Spleen (tissue), 13 donors: ENCODE results near the gene PLK3. TPM values are rescaled to one million over a fixed set of nuclear protein-coding genes. Genes with fewer than 3 reads are reported as not detected.
"Not testable (repeated sequence)": the region's sequence is repeated elsewhere in the genome, so short reads cannot be mapped to it uniquely, and the experiment has no call there.

ENCODE experiments used
- DNase-seq: peaks from one replicate; pipeline ENCODE4 v3.0.0-alpha.2; 2020
- H3K27ac ChIP-seq, 8 donors: fragments of 200-600 bp; sonication (generic) in 7 of 8; 1 replicate in 4 of 8; 2 replicates in 4 of 8; pipeline versions ENCODE4 v1.5.0 to v1.8.0; 2016 to 2021; ENCODE audit warnings: inconsistent platforms in 4 of 8, mild to moderate bottlenecking in 4 of 8, moderate library complexity in 1 of 8
- H3K27me3 ChIP-seq, 7 donors: fragments of 200-600 bp; sonication (generic) in 6 of 7; replicated peaks in 1 of 7; 1 replicate in 4 of 7; 2 replicates in 3 of 7; pipeline versions ENCODE4 v1.5.0 to v1.8.0; 2016 to 2021; ENCODE audit warnings: inconsistent platforms in 3 of 7, mild to moderate bottlenecking in 1 of 7
- H3K36me3 ChIP-seq, 6 donors: fragments of 200-600 bp; sonication (generic) in 5 of 6; 1 replicate in 4 of 6; 2 replicates in 2 of 6; pipeline versions ENCODE4 v1.5.0 to v1.8.0; 2016 to 2021; ENCODE audit warnings: inconsistent platforms in 2 of 6
- H3K4me1 ChIP-seq, 6 donors: fragments of 200-600 bp; sonication (generic) in 5 of 6; 1 replicate in 3 of 6; 2 replicates in 3 of 6; pipeline versions ENCODE4 v1.5.0 to v1.8.0; 2016 to 2021; ENCODE audit warnings: inconsistent platforms in 3 of 6
- H3K4me3 ChIP-seq, 8 donors: fragments of 200-600 bp; sonication (generic) in 7 of 8; 1 replicate in 4 of 8; 2 replicates in 4 of 8; pipeline versions ENCODE4 v1.5.0 to v1.8.0; 2016 to 2021; ENCODE audit warnings: inconsistent platforms in 4 of 8, mild to moderate bottlenecking in 4 of 8, moderate library complexity in 2 of 8
- H3K9me3 ChIP-seq, 8 donors: fragments of 200-600 bp; sonication (generic) in 7 of 8; 1 replicate in 4 of 8; 2 replicates in 4 of 8; pipeline versions ENCODE4 v1.5.0 to v1.8.0; 2016 to 2021; ENCODE audit warnings: inconsistent platforms in 4 of 8
- POLR2A ChIP-seq, 3 donors: fragments of 450-650 bp; IDR thresholded peaks; one replicate each; pipeline ENCODE4 v1.5.1; 2017; ENCODE audit warnings: antibody characterized with exemption in 3 of 3, mild to moderate bottlenecking in 1 of 3
- POLR2AphosphoS5 ChIP-seq, 3 donors: sonication (generic); formaldehyde crosslinking; IDR thresholded peaks; one replicate each; pipeline ENCODE4 v1.5.1; 2017; ENCODE audit warnings: antibody characterized with exemption in 3 of 3
- WGBS, 5 donors: extraction: QIAGEN DNeasy Blood & Tissue Kit in 3 of 5; methylation state at CpG; one replicate each; pipeline versions ENCODE4 v1.1.5 to v1.1.7; 2013 to 2018; 5-methylcytosine and 5-hydroxymethylcytosine counted together
- intact Hi-C: fragments of 100-400 bp; cut with DNase I; formaldehyde crosslinking; loops from one replicate; pipeline ENCODE4 v1.15.0; 2023; ENCODE audit warnings: low total_unique reads
- long read RNA-seq, 2 donors: transcript quantifications; one replicate each; lab custom pipeline, GENCODE V29; 2026
- polyA plus RNA-seq, 3 donors: library from polyadenylated mRNA; stranded (reverse); fragments of 200-250 nt; gene quantifications; one replicate each; pipeline ENCODE4 v1.2.1, GENCODE V29; 2013
- total RNA-seq, 7 donors: library from RNA; depleted of rRNA in 3 of 7; stranded (reverse); fragments of >200 nt in 3 of 7; fragmentation: NEBNext Ultra II Directional in 4 of 7; extraction: Animal tissue kit (Norgen Biotek cat#: 25700) in 4 of 7; gene quantifications; one replicate each; pipeline versions ENCODE4 v1.1.0 to v1.2.1, GENCODE V29; 2016 to 2021
- TF ChIP-seq, protein P1 (sequence below), 11 experiments: fragments of 200-600 bp in 7 of 11; fragments of 450-650 bp in 4 of 11; sonication (generic) in 4 of 11; IDR thresholded peaks in 8 of 11; conservative IDR thresholded peaks in 3 of 11; 1 replicate in 7 of 11; 2 replicates in 4 of 11; pipeline versions ENCODE4 v1.4.0 to v1.8.0; 2016 to 2021; ENCODE audit warnings: antibody characterized with exemption in 11 of 11, inconsistent platforms in 4 of 11, mild to moderate bottlenecking in 1 of 11
- donor health status: healthy with polysubstance abuse.
- donor health status: DM: no; HTN: no; CAD: no; lungs with moderate emphysema.
- donor health status: DM: no; HTN: no; CAD: no.
- donor health status: Bipolar disorder and iron deficiency.
- donor health status: healthy.
- donor health status: DM: no; HTN: no; CAD: no.
- donor health status: DM: yes; HTN: yes; CAD: no.

Gene PLK3
- 10 to 100 TPM; 22.0 to 51.7 (median 33.1) TPM for total RNA-seq
- polyA plus RNA-seq, result 10 to 100 TPM; 14.7 to 24.6 (median 24.3) TPM
- long read RNA-seq, donor 1, partial matches to known transcripts, result 0 of 1 reads
- long read RNA-seq, donor 1, other reads (novel, unspliced or antisense), result 0 of 1 reads
- long read RNA-seq, donor 2, result 0 reads

GRCh38 chr1:44799770-44800584 lies at the start of gene PLK3:
TSS of gene PLK3 (plus strand) at chr1:44800377. CDS start at chr1:44800464, 87 bp downstream.
- no peaks in the 10 kb centered on the region for H3K27me3 ChIP-seq
- H3K27ac ChIP-seq, result peak within 1 kb of the TSS; percentile 83 to 98 (median 96)
- peaks cover 0 to 30% (median 22%) of the 10 kb centered on the region in 6 donors for H3K36me3 ChIP-seq
- peak; percentile 47 to 82 (median 75) for TF ChIP-seq POLR2A (IDR thresholded peaks at IDR 0.05)
- peak; percentile 95 to 98 (median 97) for TF ChIP-seq POLR2AphosphoS5 (IDR thresholded peaks at IDR 0.05)
- TF ChIP-seq, protein P1, sequence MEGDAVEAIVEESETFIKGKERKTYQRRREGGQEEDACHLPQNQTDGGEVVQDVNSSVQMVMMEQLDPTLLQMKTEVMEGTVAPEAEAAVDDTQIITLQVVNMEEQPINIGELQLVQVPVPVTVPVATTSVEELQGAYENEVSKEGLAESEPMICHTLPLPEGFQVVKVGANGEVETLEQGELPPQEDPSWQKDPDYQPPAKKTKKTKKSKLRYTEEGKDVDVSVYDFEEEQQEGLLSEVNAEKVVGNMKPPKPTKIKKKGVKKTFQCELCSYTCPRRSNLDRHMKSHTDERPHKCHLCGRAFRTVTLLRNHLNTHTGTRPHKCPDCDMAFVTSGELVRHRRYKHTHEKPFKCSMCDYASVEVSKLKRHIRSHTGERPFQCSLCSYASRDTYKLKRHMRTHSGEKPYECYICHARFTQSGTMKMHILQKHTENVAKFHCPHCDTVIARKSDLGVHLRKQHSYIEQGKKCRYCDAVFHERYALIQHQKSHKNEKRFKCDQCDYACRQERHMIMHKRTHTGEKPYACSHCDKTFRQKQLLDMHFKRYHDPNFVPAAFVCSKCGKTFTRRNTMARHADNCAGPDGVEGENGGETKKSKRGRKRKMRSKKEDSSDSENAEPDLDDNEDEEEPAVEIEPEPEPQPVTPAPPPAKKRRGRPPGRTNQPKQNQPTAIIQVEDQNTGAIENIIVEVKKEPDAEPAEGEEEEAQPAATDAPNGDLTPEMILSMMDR (IDR thresholded peaks at IDR 0.05 in 8 of 11, conservative IDR thresholded peaks at IDR 0.05 in 3 of 11), result peak; percentile 85 to 97 (median 95)
- H3K9me3 ChIP-seq, result no peaks in the 10 kb centered on the region
- whole genome bisulfite sequencing, 5 donors, result 0% methylated on average over 35 to 79 of the region's 79 CpGs
- peak within 1 kb of the TSS; percentile 68 to 87 (median 81) for H3K4me3 ChIP-seq
- H3K4me1 ChIP-seq, result peaks cover 11 to 57% (median 40%) of the 10 kb centered on the region in 6 donors
- peak; percentile 100 for DNase-seq
- intact Hi-C loops, result no loop called here

DNA sequence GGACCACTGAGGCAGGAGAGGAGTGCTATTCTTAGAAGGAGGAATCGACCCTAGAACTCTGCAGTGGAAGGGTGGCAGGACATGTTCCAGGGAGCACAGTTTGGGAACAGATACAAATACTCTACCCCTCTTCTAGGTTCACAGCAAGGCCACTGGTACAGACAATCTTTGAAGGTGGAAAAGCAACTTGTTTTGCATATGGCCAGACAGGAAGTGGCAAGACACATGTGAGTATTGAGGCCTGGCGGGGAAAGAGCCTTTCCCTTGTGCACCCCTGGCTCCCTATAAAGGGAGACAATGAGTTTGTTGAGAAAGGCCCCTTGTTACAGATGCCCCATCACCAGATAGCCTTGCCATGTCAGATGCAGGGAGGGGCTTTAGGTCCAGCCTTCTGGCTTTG lies 42.8 kb upstream of the PLK3 start:
- Histone ChIP-seq H3K27me3 (no peaks in the 10 kb centered on the region), H3K27ac (no peak overlapping the region), H3K9me3 (no peaks in the 10 kb centered on the region), H3K4me3 (no peak overlapping the region), H3K36me3 (peaks cover 0 to 100% (median 0%) of the 10 kb centered on the region in 6 donors), H3K4me1 (peaks cover 0 to 7% (median 4%) of the 10 kb centered on the region in 6 donors)
- intact Hi-C loops, result no loop called here
- TF ChIP-seq, protein P1 (IDR thresholded peaks at IDR 0.05 in 8 of 11, conservative IDR thresholded peaks at IDR 0.05 in 3 of 11), result no peak
- no peak for TF ChIP-seq POLR2AphosphoS5 (IDR thresholded peaks at IDR 0.05)
- TF ChIP-seq POLR2A (IDR thresholded peaks at IDR 0.05), result no peak
- 69 to 84% (median 73%) methylated on average over 2 of the region's 2 CpGs for WGBS, 5 donors
- DNase-seq, result no peak

DNA sequence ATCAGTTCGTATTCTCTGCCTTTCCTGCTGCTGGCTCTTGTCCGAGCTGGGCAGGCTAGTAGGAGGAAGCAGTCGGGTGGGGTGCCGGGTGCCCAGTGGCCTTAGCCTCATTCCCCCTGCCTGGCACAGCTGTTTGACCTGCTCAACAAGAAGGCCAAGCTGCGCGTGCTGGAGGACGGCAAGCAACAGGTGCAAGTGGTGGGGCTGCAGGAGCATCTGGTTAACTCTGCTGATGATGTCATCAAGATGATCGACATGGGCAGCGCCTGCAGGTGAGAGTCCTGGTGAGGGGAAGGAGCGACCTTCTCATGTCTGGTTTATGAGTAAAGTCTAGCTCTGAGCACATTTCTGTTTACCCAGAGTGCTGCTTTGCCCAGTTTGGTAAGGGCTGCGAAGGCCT lies 41.1 kb upstream of the PLK3 start:
- H3K4me3 ChIP-seq, result no peak overlapping the region
- peaks cover 0 to 100% (median 0%) of the 10 kb centered on the region in 6 donors for H3K36me3 ChIP-seq
- no peaks in the 10 kb centered on the region for H3K9me3 ChIP-seq
- peaks cover 0 to 7% (median 4%) of the 10 kb centered on the region in 6 donors for H3K4me1 ChIP-seq
- intact Hi-C loops, result no loop called here
- no peak for DNase-seq
- H3K27me3 ChIP-seq, result no peaks in the 10 kb centered on the region
- no peak for TF ChIP-seq POLR2AphosphoS5 (IDR thresholded peaks at IDR 0.05)
- no peak for TF ChIP-seq POLR2A (IDR thresholded peaks at IDR 0.05)
- TF ChIP-seq, protein P1 (IDR thresholded peaks at IDR 0.05 in 8 of 11, conservative IDR thresholded peaks at IDR 0.05 in 3 of 11), result no peak
- WGBS, 5 donors, result 84 to 96% (median 88%) methylated on average over 11 of the region's 11 CpGs
- H3K27ac ChIP-seq, result no peak overlapping the region

DNA sequence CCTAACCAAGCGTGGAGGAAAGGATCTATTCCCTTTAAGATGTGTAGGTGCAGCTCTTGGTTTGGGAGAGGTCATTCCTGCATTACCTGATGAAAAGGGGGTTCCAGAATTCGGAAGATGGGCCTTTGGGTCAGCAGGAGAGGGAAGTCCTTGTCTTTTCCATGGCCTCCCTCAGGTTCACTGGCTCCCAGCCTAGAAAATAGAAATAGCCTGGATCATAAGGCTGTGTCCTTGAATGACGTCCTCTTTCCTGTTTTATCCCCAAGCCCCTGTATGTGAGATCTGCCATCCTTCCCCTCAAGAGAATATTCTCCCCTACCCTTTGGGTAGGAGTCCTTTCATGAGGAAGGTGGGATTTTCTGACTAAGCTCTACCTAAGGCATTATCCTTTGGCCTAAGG lies 39.3 kb upstream of the PLK3 start:
- TF ChIP-seq, protein P1 (IDR thresholded peaks at IDR 0.05 in 8 of 11, conservative IDR thresholded peaks at IDR 0.05 in 3 of 11), result no peak
- TF ChIP-seq POLR2A (IDR thresholded peaks at IDR 0.05), result no peak
- TF ChIP-seq POLR2AphosphoS5 (IDR thresholded peaks at IDR 0.05), result no peak
- DNase-seq, result no peak
- H3K4me1 ChIP-seq, result peaks cover 0 to 7% (median 4%) of the 10 kb centered on the region in 6 donors
- H3K27me3 ChIP-seq, result no peaks in the 10 kb centered on the region
- H3K27ac ChIP-seq, result no peak overlapping the region
- 81 to 95% (median 84%) methylated on average over 3 of the region's 3 CpGs for WGBS, 5 donors
- no peak overlapping the region for H3K4me3 ChIP-seq
- peaks cover 0 to 99% (median 0%) of the 10 kb centered on the region in 6 donors for H3K36me3 ChIP-seq
- H3K9me3 ChIP-seq, result no peaks in the 10 kb centered on the region
- intact Hi-C loops, result no loop called here

DNA sequence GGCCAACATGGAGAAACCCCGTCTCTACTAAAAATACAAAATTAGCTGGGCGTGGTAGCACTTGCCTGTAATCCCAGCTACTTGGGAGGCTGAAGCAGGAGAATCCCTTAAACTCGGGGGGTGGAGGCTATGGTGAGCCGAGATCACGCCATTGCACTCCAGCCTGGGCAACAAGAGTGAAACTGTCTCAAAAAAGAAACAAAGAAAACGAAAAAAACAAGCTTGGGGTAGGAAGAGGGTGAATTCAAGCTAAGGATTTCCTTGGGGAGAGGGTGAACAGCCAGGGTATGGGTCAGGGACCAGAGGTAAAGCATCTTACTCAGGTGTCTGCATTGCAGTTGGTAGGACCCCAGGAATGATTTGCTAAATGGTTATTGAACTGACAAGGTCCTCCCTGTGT lies 33.8 kb upstream of the PLK3 start:
- DNase-seq, H3K27me3 ChIP-seq, H3K4me3 ChIP-seq, H3K4me1 ChIP-seq, H3K9me3 ChIP-seq, intact Hi-C loops, H3K27ac ChIP-seq: not testable (repeated sequence)
- H3K36me3 ChIP-seq, result peaks cover 0 to 74% (median 4%) of the 10 kb centered on the region in 6 donors
- WGBS, 5 donors, result 92 to 97% (median 96%) methylated on average over 6 of the region's 6 CpGs
